HG02763 (cell line): Measurements from ENCODE around the gene NGF.

Source experiments
- ATAC-seq: cut with Tn5 transposase; IDR thresholded peaks from one replicate; pipeline ENCODE4 v1.9.1; 2021; ENCODE audit warnings: mild to moderate bottlenecking, moderate library complexity; ENCODE audit not compliant: unreplicated experiment

The NGF gene

DNA sequence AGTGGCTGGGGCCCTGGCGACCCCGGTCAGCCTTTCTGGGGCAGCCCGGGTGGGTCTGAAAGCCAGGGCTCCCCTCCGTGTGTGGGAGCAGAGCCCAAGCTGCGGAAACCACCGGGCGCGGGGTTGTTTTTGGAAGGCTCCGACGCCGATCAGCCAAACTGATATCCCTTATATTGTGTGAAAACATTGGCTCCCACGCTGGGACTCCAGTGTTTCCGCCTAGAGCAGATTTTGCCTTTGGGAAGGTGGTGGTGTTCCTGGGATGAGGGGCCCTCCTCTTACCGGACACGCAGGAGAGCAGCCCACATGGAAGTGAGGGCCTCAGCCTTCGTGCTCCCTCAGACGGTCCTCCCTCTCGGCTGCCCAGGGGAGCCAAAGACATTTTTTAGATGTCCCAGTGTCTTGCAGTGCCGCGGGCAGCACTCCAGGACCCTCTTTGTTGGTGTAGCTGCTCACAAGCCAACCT lies 54.3 kb downstream of the NGF start:
- ATAC-seq, result no peak

DNA sequence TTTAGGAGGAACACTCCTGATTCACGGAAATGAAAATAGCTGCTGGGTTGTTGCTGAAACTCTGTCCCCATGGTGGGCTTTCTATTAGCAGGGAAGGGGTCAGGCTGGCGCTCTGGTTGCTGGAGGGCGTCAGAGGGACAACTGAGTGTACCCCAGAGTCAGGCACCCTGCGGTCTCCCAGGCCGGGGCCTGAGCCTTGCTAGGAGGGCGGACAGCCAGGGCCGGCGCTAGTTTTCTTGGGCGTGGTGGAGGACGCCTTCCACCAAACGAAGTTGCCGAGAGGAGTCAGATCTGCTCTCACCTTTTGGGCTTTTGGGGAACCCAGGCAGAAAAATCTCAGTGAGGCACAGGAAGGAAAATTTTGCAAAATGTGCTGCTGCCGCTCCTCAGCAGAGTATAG lies 54.8 kb downstream of the NGF start:
- ATAC-seq, result no peak

DNA sequence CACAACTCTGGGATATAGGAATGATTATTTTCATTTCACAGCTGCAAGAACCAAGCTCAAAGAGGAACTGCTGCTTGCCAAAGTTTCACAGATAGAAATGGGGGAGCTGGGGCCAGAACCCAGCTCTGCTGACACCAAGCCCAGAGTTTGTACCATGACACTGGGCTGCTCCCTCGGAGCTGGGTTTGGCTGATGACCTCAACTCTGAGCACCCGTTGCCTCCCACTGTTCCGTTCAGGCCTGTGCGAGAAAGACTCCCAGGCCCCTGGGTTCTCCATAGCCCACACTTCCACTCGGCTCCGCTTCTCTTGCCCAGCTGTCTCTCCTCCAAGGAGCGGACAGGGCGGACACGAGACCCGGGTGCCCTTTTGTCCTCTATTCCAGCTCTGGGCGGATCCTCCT lies 55.2 kb downstream of the NGF start:
- ATAC-seq, result no peak

DNA sequence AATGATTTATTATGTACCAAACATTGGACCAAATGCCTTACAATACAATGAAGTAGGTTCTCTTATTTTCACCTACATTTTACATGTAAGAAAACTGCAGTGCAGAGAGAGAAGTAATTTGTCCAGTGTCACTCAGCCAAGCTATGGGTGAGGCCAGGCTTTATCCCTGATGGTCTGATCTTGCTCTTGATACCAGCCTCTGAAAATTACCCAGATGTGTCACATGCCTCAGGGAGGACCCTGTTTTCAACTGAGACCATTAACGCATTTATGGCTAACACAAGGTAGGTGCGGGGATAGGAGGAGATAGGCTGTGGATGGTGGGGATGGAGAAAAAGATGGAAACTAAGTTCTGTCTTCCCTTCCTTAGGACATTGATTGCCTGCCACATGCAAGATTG lies 56.9 kb downstream of the NGF start:
- no peak for ATAC-seq

DNA sequence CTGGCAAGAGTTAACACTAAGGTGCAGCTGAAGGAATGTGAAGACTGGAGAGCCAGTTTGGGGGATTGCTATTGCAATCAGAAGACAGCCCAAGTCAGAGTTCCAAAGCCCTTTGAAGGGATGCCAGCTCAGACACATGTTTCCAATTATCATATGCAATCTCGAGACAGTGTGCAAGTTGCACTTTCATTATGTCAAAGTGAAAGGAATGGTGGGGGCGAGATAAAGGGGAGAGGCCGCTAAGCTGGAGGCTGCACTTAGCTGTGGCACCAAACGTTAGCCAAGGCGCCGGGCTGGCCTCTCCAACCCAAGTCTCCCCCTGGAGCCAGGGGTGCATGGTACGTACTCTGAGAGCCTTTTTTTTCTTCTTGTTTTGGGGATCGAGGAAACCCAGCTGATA lies 58.0 kb downstream of the NGF start:
- no peak for ATAC-seq

DNA sequence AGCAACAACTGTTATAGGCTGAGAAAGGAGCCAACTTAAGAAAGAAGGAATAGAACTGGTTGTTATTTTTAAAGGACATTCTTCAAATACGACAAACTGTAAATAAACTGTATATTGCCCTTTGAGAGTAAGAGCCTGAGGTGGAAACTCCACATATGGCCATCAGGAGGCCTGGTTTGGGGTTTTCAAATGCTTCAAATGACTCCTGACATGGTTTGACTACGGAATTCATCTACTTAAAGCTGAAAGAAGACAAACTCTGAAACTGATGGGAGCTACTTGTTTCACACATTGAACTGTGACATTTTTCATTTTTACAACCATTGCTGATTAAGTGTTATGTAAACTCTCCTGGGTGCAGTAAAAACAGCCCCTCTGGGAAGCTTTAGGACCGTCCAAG lies 59.8 kb downstream of the NGF start:
- ATAC-seq, result no peak

DNA sequence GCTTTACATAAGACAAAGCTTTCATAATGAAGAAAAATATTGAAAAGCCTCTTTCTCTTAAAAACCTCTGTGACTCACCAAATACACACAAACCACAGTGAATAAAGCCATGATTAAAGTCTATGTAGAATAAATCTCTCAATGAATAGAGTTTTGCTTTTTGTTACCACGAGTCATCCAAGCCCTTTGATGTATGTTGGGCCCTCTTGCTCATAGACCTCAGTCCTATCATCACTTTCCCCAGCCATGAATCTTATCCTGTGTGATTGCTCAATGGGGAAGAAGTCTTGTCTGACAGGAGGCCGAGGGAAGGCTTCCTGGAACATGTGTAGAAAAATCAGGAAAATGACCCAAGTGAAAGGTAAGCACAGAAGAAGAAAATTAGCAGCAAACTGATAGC lies 60.8 kb downstream of the NGF start:
- ATAC-seq, result no peak

DNA sequence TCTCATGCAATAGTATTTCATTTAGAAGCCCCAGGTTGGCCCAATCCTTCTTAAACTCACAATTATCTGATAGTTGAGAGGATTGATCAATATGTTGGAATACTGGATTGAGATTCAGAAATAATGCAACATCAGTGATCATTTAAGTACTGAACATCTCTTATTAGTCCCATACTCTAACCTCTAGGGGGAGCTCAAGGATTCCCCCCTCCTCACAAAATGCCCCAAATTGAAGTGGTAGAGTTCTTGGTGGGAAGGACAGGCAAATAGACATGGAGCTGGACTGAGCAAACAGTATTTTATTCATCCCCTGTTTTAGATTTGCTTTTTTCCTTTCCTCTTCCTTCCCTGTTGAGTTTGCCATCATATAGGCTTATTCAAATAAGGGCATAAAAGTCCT lies 62.8 kb downstream of the NGF start:
- ATAC-seq, result no peak

DNA sequence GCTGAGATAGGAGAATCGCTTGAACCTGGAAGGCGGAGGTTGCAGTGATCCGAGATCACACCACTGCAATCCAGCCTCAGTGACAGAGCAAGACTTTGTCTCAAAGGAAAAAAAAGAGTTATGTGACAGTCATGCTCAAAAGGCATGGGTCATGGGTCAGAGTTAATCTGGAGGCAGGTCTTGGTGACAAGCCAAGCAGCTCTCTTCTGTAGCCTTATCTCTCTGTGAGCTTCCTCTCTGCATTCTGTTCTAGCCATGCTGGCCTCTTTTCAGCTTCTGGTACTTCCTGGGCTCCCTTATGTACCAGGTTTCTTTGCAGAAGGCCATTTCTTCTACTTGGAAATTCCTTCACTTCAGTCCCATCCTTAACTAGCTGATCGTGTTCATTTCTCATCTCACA lies 63.6 kb downstream of the NGF start:
- no peak for ATAC-seq

DNA sequence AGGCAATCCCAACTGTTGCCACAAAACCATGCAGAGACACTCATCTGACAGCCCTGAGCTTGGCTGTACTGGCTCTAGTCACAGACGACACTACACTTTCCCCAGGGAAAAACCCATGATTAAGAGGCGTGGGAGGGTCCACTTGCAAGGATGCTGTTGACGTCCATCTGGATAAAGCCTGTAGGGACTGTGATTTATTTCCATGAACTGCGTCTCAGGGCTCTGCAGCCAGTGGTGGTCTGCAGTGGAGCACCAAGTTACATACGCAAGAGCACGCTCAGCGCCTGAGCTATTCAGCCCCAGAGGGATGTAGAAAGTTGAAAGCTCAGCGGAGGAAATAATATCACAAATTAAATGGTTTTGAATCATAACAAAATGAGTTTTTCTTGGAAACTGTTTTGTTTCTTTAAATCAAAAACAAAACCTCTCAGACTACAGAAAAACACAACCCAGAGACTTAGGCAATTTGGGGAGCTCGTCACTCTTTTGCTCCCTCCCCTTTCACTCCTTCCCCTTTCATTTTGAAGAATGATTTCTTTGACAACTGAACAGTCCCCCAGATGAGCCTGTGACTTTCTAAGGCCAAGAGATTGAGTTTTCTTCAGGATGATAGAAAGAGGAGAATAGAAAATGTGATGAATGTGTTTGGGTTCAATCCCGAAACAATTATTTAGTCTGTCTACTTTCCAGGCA lies 71.2 kb downstream of the NGF start:
- ATAC-seq, result no peak

DNA sequence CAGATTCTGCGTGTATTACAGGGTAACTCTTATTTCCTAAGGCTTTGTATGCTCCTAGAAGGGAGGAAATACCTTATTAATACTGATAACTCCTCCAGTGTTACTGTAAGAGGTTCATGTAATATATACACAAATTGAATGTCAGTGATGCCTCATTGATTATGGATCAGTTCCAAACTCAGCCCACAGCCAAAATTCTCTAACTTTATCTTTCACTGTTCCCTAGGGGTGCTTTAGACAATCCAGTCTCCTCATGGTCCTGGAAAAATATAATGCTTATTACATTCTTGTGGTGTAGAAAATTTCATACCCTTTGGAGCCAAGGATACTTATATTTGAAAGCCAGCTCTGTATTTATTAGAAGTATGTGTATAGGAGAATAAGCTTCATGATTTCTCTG lies 73.0 kb downstream of the NGF start:
- no peak for ATAC-seq

DNA sequence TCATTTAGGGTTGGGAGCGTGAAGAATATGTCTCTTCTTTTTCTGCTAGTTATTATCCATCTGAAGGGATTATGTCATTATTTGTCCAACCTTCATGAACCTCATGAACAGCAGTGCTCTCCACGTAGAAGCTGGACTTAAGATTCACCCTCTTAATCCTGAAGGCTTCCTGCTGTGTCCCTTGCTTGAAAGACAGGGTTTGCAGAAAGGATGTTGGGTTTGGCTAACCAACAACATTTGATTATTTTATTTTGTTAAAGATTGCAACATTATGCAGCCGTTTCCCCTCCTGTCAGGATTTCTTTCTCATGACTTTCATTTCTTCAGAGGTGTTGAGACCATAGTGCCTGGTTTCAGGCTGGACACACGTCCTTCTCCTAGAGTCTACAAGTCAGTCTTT lies 75.2 kb downstream of the NGF start:
- ATAC-seq, result no peak

DNA sequence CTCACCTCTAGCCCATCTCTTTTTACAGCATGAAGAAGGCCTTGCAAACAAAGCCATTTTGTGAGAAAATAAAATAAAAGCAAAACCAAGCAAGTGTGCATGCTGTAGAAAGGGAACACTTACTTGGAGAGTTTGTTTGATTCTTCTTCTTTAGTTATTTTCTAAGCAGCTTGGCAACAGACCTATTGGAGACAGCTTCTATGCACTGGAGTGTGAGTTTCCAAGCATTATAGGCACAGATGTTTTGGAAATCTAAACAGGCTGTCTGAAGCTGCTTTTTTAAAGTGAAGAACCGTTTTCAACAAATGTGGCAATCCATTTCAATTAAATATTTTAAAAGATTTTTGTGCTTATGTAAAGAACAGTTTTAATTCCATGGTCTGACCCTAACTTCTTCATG lies 76.6 kb downstream of the NGF start:
- no peak for ATAC-seq

DNA sequence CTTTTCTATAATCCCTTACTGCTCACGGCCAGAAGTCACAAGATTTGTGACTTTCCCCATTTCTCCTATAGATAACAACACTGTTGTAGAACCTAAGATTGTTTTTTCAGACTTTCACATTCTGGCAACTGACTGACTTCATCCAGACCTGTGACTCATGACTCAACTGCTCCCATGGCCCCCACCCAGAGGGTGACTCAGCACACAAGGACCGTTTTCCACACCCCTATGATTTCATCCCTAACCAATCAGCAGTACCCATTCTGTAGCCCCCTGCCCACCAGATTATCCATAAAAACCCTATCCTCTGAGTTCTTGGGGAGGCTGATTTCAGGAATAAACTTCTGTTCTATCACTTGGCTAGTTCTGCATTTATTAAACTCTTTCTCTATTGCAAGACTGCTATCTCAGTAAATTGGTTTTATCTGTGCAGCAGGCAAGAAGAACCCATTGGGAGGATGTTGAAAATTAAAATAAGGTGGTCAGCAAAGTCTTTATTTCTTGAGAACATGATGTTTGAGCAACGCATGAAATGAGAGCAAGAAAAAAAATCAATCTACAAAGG lies 79.7 kb downstream of the NGF start:
- no peak for ATAC-seq

DNA sequence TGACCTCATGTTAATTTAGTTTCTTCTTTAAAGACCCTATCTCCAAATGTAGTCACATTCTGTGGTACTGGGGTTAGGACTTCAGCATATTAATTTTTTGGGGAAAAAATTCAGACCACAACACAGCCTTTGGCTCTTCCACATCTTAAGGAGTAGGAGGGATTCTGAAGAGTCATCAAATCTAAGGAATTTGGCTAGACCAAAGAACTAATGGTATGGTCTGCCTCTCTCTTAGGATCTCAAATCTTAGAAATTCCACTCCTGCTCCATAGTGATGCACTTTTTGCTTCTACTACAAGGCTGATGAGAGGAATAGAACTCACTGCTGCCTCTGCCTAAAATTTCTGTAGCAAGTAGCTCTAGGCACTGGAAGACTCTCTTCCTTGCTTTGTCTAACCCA lies 80.5 kb downstream of the NGF start:
- ATAC-seq, result no peak

DNA sequence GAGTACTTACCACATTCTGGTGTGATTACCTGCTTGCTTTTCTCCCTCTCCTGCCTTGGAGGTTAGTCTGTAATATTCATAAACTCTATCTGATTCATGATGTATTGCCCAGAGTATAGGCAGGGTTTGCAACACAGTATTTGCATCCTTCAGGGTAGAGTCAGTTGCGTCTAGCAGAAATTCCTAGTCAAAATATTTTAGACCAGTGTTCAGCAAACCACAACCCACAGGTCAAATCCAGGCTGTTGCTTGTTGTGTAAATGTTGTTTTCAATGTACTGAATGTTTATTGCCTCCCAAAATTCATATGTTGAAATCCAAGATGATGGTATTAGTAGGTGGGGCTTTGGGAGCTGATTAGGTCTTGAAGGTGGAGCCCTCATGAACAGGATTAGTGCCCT lies 82.9 kb downstream of the NGF start:
- no peak for ATAC-seq

DNA sequence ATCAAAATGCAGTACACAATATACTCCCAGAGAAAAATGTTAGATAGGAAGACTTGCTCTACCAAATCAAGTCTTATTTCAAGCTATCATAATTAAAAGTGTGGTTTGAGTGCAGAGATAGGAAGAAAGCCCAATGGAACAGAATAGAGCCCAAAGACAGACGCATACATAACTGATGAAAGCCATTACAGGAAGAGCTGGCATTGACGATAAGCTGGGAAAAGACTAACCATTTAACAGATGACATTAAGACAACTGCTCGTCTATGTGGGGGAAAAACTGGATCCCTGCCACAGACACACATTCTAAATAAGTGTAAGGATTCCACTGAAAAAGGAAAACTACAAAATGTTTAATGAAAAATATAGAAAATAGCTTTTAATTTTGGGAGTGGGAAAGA lies 85.5 kb downstream of the NGF start:
- ATAC-seq, result no peak

DNA sequence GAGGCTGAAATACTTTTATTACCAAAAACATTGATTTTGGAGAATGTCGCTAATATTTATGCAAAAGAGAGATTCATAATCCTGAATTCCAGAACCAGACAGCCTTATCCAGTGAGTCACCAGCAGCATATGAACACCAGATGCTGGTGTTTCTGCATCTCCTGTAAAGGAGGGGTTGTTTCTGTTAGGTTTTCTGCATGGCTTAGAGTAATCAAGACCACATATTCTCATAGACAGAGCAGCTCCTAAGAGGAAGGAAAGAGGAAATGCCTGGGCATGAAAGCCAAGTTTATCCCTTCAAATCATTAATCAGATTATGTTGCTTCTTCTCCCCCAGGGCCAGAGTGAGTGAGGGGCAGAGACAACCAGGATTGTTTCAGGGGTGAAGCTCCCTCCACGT lies 86.2 kb downstream of the NGF start:
- ATAC-seq, result no peak

DNA sequence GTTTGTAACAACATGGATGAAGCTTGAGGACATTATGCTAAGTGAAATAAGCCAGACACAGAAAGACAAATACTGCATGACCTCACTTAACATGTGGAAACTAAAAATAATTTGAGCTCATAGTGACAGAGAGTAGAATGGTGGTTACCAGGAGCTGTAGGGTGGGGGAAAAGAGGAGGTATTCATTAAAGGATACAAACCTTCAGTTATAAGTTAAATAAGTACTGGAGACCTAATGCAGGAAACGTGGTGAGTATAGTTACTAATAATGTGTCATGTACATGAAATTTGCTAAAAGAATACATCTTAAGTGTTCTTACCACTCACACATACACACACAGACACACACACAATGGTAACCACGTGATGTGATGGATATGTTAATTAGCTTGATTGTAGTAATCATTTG lies 86.7 kb downstream of the NGF start:
- no peak for ATAC-seq

DNA sequence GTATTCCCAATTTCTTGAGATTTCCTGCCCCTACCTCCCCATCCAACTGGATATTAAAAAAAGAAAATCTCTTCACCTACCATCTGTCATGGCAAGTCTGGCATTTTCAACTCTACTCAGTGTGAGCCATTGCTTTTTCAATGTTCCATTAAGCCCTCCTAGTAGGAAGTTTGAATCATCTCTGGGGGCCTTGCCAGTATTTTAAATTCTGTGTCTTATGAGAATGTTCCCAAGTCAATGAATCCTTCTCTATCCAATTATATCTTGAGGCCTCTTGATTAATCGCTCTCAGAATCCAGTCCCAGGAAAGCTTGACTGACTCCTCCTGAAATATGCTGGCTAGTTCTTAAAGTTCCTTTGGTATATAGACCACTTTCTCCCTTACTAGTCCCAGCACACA lies 91.5 kb downstream of the NGF start:
- ATAC-seq, result no peak

DNA sequence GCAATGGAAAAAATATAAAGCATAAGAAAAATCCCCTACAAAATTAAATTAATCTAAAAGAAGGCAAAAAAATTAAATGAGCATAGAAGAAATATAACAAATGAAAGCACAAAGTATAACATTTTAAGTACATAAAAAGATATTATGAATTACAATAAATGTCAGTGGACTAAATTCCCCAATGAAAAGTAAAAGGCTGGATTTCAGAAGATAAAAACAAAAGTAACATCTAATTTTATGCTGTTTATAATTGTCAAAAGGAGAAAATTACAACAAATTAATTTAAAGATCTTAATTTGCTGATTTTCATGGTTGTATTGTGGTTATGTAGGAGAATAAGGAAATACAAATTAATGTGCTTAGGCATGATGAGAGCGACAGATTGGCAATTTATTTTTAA lies 92.8 kb downstream of the NGF start:
- no peak for ATAC-seq

DNA sequence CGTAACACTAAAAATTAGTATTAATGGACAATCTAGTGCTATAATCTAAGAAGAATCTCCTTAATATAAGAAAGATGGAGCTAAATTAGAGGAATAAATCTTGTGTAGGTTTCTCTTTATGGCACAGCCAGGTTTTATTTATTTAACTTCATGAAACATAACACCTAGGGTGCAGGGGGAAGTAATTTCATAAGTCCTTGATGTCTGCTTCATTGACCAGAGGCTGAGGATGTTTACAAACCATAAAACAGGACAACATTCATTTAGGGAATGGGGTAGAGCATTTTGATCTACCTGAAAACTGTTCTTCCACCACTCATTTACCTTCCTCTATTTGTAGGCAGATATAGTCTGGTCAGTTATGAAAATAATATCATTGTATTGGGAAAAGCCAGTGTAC lies 95.5 kb downstream of the NGF start:
- ATAC-seq, result no peak

DNA sequence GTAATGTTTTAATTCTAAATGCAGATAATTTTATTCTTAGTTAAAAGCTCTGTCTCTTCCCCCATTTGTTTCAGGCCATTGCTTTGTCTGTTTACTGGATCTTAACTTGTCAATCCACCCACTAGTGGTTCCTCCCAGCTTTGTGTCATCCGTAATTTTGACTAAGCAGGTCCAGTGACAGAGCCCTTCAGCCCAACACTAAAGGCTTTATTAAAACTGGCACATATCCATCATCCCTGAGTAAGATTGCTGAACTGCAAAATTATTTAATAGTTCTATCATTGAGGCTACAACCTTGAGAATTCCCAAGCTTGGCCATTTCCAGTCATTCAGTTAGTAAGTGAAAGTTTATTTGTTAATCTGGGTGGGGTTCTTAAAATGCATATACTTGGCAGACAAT lies 96.7 kb downstream of the NGF start:
- ATAC-seq, result no peak
